ENCODE results near the gene USP20.

USP20 gene

GRCh38 chr9:129880654-129881546 is 45.6 kb downstream of the USP20 start:
- TF ChIP-seq CTCF (IDR thresholded peaks at IDR 0.05): no peak

- no peak for TF ChIP-seq CTCF (IDR thresholded peaks at IDR 0.05)
Observed at GRCh38 chr9:129881547-129882324, 46.5 kb downstream of the USP20 start.

- TF ChIP-seq CTCF (IDR thresholded peaks at IDR 0.05): no peak
Observed at GRCh38 chr9:129884220-129885017, 49.2 kb downstream of the USP20 start.

- no peak for TF ChIP-seq CTCF (IDR thresholded peaks at IDR 0.05)
Observed at GRCh38 chr9:129885018-129885669, 49.9 kb downstream of the USP20 start.

GRCh38 chr9:129885670-129886106 is 50.4 kb downstream of the USP20 start:
- TF ChIP-seq CTCF (IDR thresholded peaks at IDR 0.05): peak; percentile 91

- TF ChIP-seq CTCF (IDR thresholded peaks at IDR 0.05): no peak
Observed at GRCh38 chr9:129886226-129887174, 51.2 kb downstream of the USP20 start.

Measured in LNCAP (cell line).